ENCODE measurements around the gene GNAL.

GNAL gene

DNA sequence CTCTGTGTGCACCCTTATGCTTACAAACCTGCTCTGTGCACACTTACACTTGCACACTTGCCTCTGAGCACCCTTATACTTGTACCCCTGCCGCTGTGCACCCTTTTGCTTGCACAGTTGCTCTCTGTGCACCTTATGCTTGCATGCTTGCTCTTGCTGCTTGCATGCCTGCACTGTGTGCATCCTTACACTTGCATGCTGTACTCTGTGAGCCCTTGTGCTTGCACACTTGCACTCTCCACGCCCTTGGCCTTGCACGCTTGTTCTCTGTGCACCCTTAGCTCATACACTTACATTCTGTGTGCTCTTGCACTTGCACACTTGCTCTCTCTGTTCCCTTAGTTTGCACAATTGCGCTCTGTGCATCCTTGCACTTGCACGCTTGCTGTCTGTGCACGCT, 78.3 kb downstream of the GNAL start:
- in situ Hi-C loops (cut with HindIII; ENCODE audit: low sequenced_read_pairs), result no loop called here
- no peak for DNase-seq (ENCODE audit: low read depth, low spot score)
- no peak overlapping the region for H3K4me3 ChIP-seq (ENCODE audit: low read depth, low read length)
- TF ChIP-seq, protein P1, sequence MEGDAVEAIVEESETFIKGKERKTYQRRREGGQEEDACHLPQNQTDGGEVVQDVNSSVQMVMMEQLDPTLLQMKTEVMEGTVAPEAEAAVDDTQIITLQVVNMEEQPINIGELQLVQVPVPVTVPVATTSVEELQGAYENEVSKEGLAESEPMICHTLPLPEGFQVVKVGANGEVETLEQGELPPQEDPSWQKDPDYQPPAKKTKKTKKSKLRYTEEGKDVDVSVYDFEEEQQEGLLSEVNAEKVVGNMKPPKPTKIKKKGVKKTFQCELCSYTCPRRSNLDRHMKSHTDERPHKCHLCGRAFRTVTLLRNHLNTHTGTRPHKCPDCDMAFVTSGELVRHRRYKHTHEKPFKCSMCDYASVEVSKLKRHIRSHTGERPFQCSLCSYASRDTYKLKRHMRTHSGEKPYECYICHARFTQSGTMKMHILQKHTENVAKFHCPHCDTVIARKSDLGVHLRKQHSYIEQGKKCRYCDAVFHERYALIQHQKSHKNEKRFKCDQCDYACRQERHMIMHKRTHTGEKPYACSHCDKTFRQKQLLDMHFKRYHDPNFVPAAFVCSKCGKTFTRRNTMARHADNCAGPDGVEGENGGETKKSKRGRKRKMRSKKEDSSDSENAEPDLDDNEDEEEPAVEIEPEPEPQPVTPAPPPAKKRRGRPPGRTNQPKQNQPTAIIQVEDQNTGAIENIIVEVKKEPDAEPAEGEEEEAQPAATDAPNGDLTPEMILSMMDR (IDR thresholded peaks at IDR 0.05; ENCODE audit: low read depth, low read length), result no peak

DNA sequence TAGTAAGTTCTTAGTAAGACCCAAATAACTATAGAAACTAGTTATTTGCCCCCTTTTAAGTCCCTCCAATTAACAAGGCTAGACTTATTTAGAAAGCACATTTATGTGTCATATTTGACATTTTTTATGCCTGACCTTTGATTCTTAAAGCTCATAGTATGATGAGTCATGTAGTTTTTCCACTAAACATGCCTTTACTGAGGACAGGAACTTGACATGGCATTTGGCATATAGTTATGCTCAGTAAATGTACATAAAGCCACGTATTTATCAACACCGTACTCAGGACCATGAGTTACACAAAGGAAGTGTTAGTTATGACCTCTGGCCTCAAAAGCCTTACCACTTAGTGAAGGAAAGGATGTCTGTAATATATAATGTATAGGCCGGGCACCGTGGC, 78.9 kb downstream of the GNAL start:
- TF ChIP-seq, protein P1 (IDR thresholded peaks at IDR 0.05; ENCODE audit: low read depth, low read length), result no peak
- H3K4me3 ChIP-seq (ENCODE audit: low read depth, low read length), result no peak overlapping the region
- DNase-seq (ENCODE audit: low read depth, low spot score), result no peak
- in situ Hi-C loops (cut with HindIII; ENCODE audit: low sequenced_read_pairs), result no loop called here

DNA sequence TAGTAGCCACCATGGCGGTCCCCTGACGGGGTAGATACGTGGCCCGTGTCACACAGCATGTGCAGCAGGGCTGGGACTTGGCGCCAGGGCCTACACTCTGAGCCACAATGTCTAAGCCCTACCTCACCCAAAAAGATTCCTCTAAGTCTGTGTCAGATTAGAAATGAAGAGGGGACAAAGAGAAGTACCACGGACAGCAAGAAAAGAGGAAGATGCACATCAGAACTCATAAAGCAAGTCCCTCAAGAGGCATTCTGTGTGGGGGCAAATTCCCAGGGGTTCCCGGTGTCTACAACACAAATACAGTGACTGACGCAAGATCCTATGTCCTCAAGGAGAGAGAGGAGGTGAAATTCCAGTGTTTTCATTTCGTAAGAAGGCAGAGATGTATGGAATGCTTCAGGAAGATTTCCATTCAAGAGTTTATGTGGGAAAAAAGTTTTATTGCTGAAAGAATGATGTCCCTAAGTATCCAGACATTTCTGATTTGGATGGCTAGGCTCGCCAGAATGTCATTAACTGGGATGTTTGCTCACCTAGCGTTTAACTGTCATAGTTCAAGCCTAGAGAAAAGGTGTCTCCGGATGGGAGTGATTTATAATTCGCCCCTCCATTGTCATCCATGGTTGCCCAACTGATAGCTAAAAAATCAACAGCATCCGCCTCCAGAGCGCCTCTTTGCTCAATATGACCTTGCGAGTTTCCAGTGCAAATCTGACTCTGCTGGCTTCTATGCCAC, 86.5 kb downstream of the GNAL start:
- in situ Hi-C loops (cut with HindIII; ENCODE audit: low sequenced_read_pairs), result no loop called here
- no peak overlapping the region for H3K4me3 ChIP-seq (ENCODE audit: low read depth, low read length)
- no peak for DNase-seq (ENCODE audit: low read depth, low spot score)
- TF ChIP-seq, protein P1 (IDR thresholded peaks at IDR 0.05; ENCODE audit: low read depth, low read length), result no peak

DNA sequence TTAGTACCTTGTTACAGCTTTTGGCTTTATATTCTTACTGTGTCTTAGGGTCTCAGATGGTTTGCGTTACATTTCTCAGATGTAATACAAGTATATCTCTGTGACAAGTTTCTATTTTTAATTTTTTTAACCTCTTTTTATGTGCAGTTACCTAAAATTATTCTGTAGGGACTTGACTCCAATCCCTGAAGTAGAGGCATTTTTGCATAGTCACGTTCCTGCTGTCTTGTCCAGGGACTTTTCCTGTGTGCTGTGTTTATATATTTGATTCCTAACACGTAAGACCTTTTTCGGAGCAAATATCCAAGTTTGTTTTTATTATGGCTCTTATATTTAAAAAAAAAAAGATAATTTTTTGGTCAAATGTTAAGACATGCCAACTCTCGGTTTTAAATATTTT, 91.0 kb downstream of the GNAL start:
- in situ Hi-C loops (cut with HindIII; ENCODE audit: low sequenced_read_pairs), result no loop called here
- no peak overlapping the region for H3K4me3 ChIP-seq (ENCODE audit: low read depth, low read length)
- TF ChIP-seq, protein P1 (IDR thresholded peaks at IDR 0.05; ENCODE audit: low read depth, low read length), result no peak

DNA sequence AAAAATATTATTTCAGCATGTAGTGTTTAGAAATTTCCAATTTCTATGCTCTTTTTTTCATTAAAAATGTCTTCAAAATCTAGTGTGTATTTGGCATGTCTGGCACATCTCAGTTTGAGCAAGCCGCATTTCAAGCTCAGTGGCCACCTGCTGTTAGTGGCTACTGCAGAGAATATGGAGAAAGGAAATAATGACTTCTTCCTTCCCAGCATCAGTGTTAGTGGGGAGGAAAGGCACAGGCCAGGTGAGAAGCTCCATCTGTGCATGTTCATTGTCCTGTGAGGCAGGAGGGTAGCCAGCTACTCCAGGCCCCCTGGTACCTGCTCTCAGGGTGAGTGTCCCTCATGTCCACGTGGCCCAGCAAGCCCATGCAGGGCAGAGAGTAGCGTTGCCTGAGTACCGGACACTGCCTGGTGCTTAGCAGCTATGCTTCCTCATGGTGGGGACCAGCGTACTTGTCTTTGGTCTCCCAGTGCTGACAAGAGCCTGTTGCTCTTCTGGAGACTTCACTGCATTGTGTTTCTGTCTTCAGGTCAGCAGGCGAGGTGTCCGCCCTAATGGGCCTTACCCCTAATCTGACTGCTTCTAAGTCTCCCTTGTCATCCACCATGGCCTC, 94.8 kb downstream of the GNAL start:
- TF ChIP-seq, protein P1 (IDR thresholded peaks at IDR 0.05; ENCODE audit: low read depth, low read length), result no peak
- H3K4me3 ChIP-seq (ENCODE audit: low read depth, low read length), result no peak overlapping the region
- no peak for DNase-seq (ENCODE audit: low read depth, low spot score)
- in situ Hi-C loops (cut with HindIII; ENCODE audit: low sequenced_read_pairs), result no loop called here

More for the DNA sequence above, 91.0 kb downstream of the GNAL start:
- no peak for DNase-seq (ENCODE audit: low read depth, low spot score)

DNA sequence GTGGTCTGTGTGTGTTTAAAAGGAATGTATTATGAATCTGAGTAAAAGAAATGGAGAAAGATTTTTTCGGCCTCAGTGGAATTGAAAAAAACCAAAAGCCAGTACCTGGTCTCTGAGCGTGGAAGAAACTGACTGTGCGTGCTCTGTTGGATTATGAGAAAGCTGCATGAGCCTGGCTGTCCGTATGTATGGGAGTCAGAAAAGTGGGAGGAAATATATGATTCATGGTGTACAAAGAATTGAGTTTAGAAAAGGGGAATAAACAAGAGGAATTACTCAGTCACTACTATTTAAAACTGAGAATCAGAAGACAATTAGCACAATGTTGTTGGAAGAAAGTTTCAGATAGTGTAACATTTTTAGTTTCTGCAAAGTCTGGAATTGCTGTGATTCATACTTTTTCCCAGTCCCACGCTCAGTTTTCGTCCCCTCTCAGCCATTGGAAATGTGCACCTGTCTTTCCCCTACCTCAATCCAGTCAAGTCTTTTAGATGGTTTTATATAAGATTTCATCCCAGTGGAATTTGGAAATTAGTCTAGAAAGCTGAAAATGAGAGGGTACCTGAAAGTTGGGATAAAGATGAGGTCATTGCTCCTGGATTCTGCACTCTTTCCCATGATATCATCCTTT, 95.7 kb downstream of the GNAL start:
- TF ChIP-seq, protein P1 (IDR thresholded peaks at IDR 0.05; ENCODE audit: low read depth, low read length), result no peak
- no peak overlapping the region for H3K4me3 ChIP-seq (ENCODE audit: low read depth, low read length)
- in situ Hi-C loops (cut with HindIII; ENCODE audit: low sequenced_read_pairs), result no loop called here
- DNase-seq (ENCODE audit: low read depth, low spot score), result no peak
